ENCODE results near the gene LMOD1. TPM values are rescaled to one million over a fixed set of nuclear protein-coding genes. Genes with fewer than 3 reads are reported as not detected.

The LMOD1 gene
- total and polyA plus RNA-seq, 2 donors from 2014 or later = 9.5 to 33.3 TPM

GRCh38 chr1:201887116-201887866 lies 59.1 kb downstream of the LMOD1 start:
- H3K27ac ChIP-seq (ENCODE audit: low read depth in 2 of 2, low read length in 2 of 2) = no peak overlapping the region
- no peaks in the 10 kb centered on the region for H3K27me3 ChIP-seq (ENCODE audit: control insufficient read depth, insufficient read depth, low read length)
- H3K4me1 ChIP-seq (ENCODE audit: control insufficient read depth in 2 of 3, insufficient read depth in 2 of 3, low read depth in 1 of 3, low read length in 3 of 3) = peaks cover 0 to 13% (median 0%) of the 10 kb centered on the region in 3 donors
- no peak overlapping the region for H3K9ac ChIP-seq (ENCODE audit: low read length in 3 of 3)
- TF ChIP-seq CTCF (IDR thresholded peaks at IDR 0.05; ENCODE audit: borderline replicate concordance, extremely low read depth, insufficient read depth) = no peak
- H3K9me3 ChIP-seq (ENCODE audit: control insufficient read depth in 2 of 3, insufficient read depth in 1 of 3, low read length in 3 of 3) = no peaks in the 10 kb centered on the region
- intact Hi-C loops (cut with DNase I) = no loop called here
- FAIRE-seq (no peak), DNase-seq (peak in 1 of 5 donors; percentile 33)
- no peak overlapping the region for H3K4me3 ChIP-seq (ENCODE audit: low read length in 3 of 3)
- no peaks in the 10 kb centered on the region for H3K36me3 ChIP-seq (ENCODE audit: control insufficient read depth in 2 of 3, insufficient read depth in 3 of 3, low read length in 3 of 3)

- no peak overlapping the region for H3K27ac ChIP-seq (ENCODE audit: low read depth in 2 of 2, low read length in 2 of 2)
- H3K27me3 ChIP-seq (ENCODE audit: control insufficient read depth, insufficient read depth, low read length) = no peaks in the 10 kb centered on the region
- DNase-seq (peak in 1 of 5 donors; percentile 14), FAIRE-seq (no peak)
- TF ChIP-seq CTCF (IDR thresholded peaks at IDR 0.05; ENCODE audit: borderline replicate concordance, extremely low read depth, insufficient read depth) = no peak
- H3K4me3 ChIP-seq (ENCODE audit: low read length in 3 of 3) = no peak overlapping the region
- no peak overlapping the region for H3K9ac ChIP-seq (ENCODE audit: low read length in 3 of 3)
- intact Hi-C loops (cut with DNase I) = no loop called here
- no peaks in the 10 kb centered on the region for H3K36me3 ChIP-seq (ENCODE audit: control insufficient read depth in 2 of 3, insufficient read depth in 3 of 3, low read length in 3 of 3)
- peaks cover 0 to 13% (median 0%) of the 10 kb centered on the region in 3 donors for H3K4me1 ChIP-seq (ENCODE audit: control insufficient read depth in 2 of 3, insufficient read depth in 2 of 3, low read depth in 1 of 3, low read length in 3 of 3)
- H3K9me3 ChIP-seq (ENCODE audit: control insufficient read depth in 2 of 3, insufficient read depth in 1 of 3, low read length in 3 of 3) = no peaks in the 10 kb centered on the region
These were observed 60.1 kb downstream of the LMOD1 start for GRCh38 chr1:201886103-201886885.

GRCh38 chr1:201885531-201886075 lies 60.7 kb downstream of the LMOD1 start:
- intact Hi-C loops (cut with DNase I) = no loop called here
- Histone ChIP-seq H3K9me3 (ENCODE audit: control insufficient read depth in 2 of 3, insufficient read depth in 1 of 3, low read length in 3 of 3) (no peaks in the 10 kb centered on the region), H3K9ac (ENCODE audit: low read length in 3 of 3) (no peak overlapping the region), H3K27me3 (ENCODE audit: control insufficient read depth, insufficient read depth, low read length) (no peaks in the 10 kb centered on the region), H3K36me3 (ENCODE audit: control insufficient read depth in 2 of 3, insufficient read depth in 3 of 3, low read length in 3 of 3) (no peaks in the 10 kb centered on the region), H3K4me3 (ENCODE audit: low read length in 3 of 3) (no peak overlapping the region), H3K27ac (ENCODE audit: low read depth in 2 of 2, low read length in 2 of 2) (no peak overlapping the region), H3K4me1 (ENCODE audit: control insufficient read depth in 2 of 3, insufficient read depth in 2 of 3, low read depth in 1 of 3, low read length in 3 of 3) (peaks cover 0 to 13% (median 0%) of the 10 kb centered on the region in 3 donors)
- FAIRE-seq (no peak), DNase-seq (no peak)
- no peak for TF ChIP-seq CTCF (IDR thresholded peaks at IDR 0.05; ENCODE audit: borderline replicate concordance, extremely low read depth, insufficient read depth)
